ENCODE measurements around the gene LINC01488. TPM values are rescaled to one million over a fixed set of nuclear protein-coding genes. Genes with fewer than 3 reads are reported as not detected.

LINC01488 gene
- total and polyA plus RNA-seq, 2 of the 13 experiments (the other 11 are each of a cell fraction or from before 2014, with no cell fraction given) = 0.26 to 0.58 TPM

GRCh38 chr11:69437001-69437875 lies 44.2 kb upstream of the LINC01488 start (continued):
- TF ChIP-seq E2F2 (CRISPR knock-in tag; IDR thresholded peaks at IDR 0.05; ENCODE audit: borderline replicate concordance) = no peak
- TF ChIP-seq ZNF276 (CRISPR knock-in tag; IDR thresholded peaks at IDR 0.05; ENCODE audit: low read depth) = 0 out of 2 replicates have a peak, but pooled peaks have one; percentile 36
- no peak for TF ChIP-seq ZNF20 (CRISPR knock-in tag; IDR thresholded peaks at IDR 0.05)
- no peak for TF ChIP-seq PTBP1 (IDR thresholded peaks at IDR 0.05; ENCODE audit: low read depth, low read length, poor library complexity, severe bottlenecking)
- TF ChIP-seq ZNF543 (CRISPR knock-in tag; IDR thresholded peaks at IDR 0.05) = no peak
- TF ChIP-seq ZGPAT (CRISPR knock-in tag; IDR thresholded peaks at IDR 0.05) = peak; percentile 47; the same call in 1 of the 2 replicates
- TF ChIP-seq HNF4G (IDR thresholded peaks at IDR 0.05; ENCODE audit: borderline replicate concordance, low read depth, low read length) = no peak
- TF ChIP-seq HNF4G (CRISPR knock-in tag; IDR thresholded peaks at IDR 0.05; ENCODE audit: borderline replicate concordance, low read depth) = peak; percentile 39; the same call in 1 of the 2 replicates
- no peak for TF ChIP-seq ZNF790 (CRISPR knock-in tag; IDR thresholded peaks at IDR 0.05; ENCODE audit: borderline replicate concordance)
- no peak for TF ChIP-seq NFYC (CRISPR knock-in tag; IDR thresholded peaks at IDR 0.05)
- no peak for TF ChIP-seq SOX13 (IDR thresholded peaks at IDR 0.05)
- peak in 1 of 2 experiments; percentile 69; a peak in 2 of 4 replicates for TF ChIP-seq SOX13 (CRISPR knock-in tag; conservative IDR thresholded peaks at IDR 0.05 in 1 of 2, IDR thresholded peaks at IDR 0.05 in 1 of 2)
- TF ChIP-seq ZNF546 (CRISPR knock-in tag; conservative IDR thresholded peaks at IDR 0.05) = 0 out of 2 replicates have a peak, but pooled peaks have one; percentile 25
- no peak for TF ChIP-seq MTF1 (CRISPR knock-in tag; IDR thresholded peaks at IDR 0.05)
- TF ChIP-seq ETV6 (CRISPR knock-in tag; conservative IDR thresholded peaks at IDR 0.05) = no peak
- peak; percentile 82; the same call in 1 of the 2 replicates for TF ChIP-seq MZF1 (CRISPR knock-in tag; IDR thresholded peaks at IDR 0.05; ENCODE audit: borderline replicate concordance)
- peak; percentile 51; the same call in 1 of the 2 replicates for TF ChIP-seq MXD1 (CRISPR knock-in tag; IDR thresholded peaks at IDR 0.05)
- no peak for TF ChIP-seq ZNF652 (CRISPR knock-in tag; IDR thresholded peaks at IDR 0.05; ENCODE audit: borderline replicate concordance, low read depth)
- TF ChIP-seq IRF2 (CRISPR knock-in tag; IDR thresholded peaks at IDR 0.05) = peak; percentile 29; the same call in 1 of the 2 replicates
- TF ChIP-seq ZNF772 (CRISPR knock-in tag; IDR thresholded peaks at IDR 0.05) = 0 out of 2 replicates have a peak, but pooled peaks have one; percentile 40
- TF ChIP-seq XBP1 (CRISPR knock-in tag; IDR thresholded peaks at IDR 0.05) = no peak
- no peak for TF ChIP-seq PHF5A (CRISPR knock-in tag; IDR thresholded peaks at IDR 0.05; ENCODE audit: low read depth, unreplicated experiment)
- peak; percentile 79 for TF ChIP-seq HNRNPL (IDR thresholded peaks at IDR 0.05; ENCODE audit: low read depth, low read length)
- no peak for TF ChIP-seq ZNF496 (CRISPR knock-in tag; IDR thresholded peaks at IDR 0.05; ENCODE audit: insufficient replicate concordance)
